Adrenal gland (tissue), 12 donors: ENCODE measurements around the gene GNS. TPM values are rescaled to one million over a fixed set of nuclear protein-coding genes. Genes with fewer than 3 reads are reported as not detected.
"Not testable (repeated sequence)": the region's sequence is repeated elsewhere in the genome, so short reads cannot be mapped to it uniquely, and the experiment has no call there.

Experiments
- DNase-seq, 7 donors: peaks; one replicate each; pipeline ENCODE4 v3.0.0-alpha.2; 2019 to 2020
- H3K27ac ChIP-seq, 5 donors: fragments of 200-600 bp; sonication (generic) in 4 of 5; 1 replicate in 3 of 5; 2 replicates in 2 of 5; pipeline versions ENCODE4 v1.5.1 to v1.8.0; 2016 to 2020; ENCODE audit warnings: mild to moderate bottlenecking in 1 of 5
- H3K27me3 ChIP-seq: fragments of 200-600 bp; 2 replicates; pipeline ENCODE4 v1.8.0; 2021
- H3K36me3 ChIP-seq, 2 donors: fragments of 200-600 bp; replicated peaks in 1 of 2; 1 replicate in 1 of 2; 2 replicates in 1 of 2; pipeline versions ENCODE4 v1.5.1 to v1.8.0; 2018 to 2022
- H3K4me1 ChIP-seq, 2 donors: fragments of 200-600 bp; replicated peaks in 1 of 2; 1 replicate in 1 of 2; 2 replicates in 1 of 2; pipeline versions ENCODE4 v1.5.1 to v1.8.0; 2018 to 2021
- H3K4me3 ChIP-seq, 4 donors: fragments of 200-600 bp; sonication (generic) in 3 of 4; one replicate each; pipeline ENCODE4 v1.5.1; 2016 to 2018
- H3K9me3 ChIP-seq, 3 donors: fragments of 200-600 bp; sonication (generic) in 1 of 3; replicated peaks in 1 of 3; 1 replicate in 2 of 3; 2 replicates in 1 of 3; pipeline versions ENCODE4 v1.5.1 to v1.8.0; 2016 to 2021
- POLR2A ChIP-seq, 2 donors: fragments of 450-650 bp; IDR thresholded peaks; one replicate each; pipeline ENCODE4 v1.6.1; 2017; ENCODE audit warnings: antibody characterized with exemption in 2 of 2, mild to moderate bottlenecking in 2 of 2, moderate library complexity in 1 of 2
- WGBS, 4 donors: extraction: QIAGEN DNeasy Blood & Tissue Kit in 2 of 4; methylation state at CpG; one replicate each; pipeline versions ENCODE4 v1.1.5 to v1.1.7; 2013 to 2017; 5-methylcytosine and 5-hydroxymethylcytosine counted together
- intact Hi-C, 2 donors: fragments of 100-400 bp; cut with DNase I; formaldehyde crosslinking; loops; one replicate each; pipeline versions ENCODE4 v1.14.1 to v1.15.0; 2022 to 2023
- polyA plus RNA-seq, 3 donors: library from polyadenylated mRNA; stranded (reverse); fragments of 200-250 nt in 2 of 3; fragments of 350-450 nt in 1 of 3; fragmentation: Illumina TruSeq in 1 of 3; extraction: RNeasy Lipid Tissue Mini Kit (QIAGEN cat#74804) in 1 of 3; gene quantifications; one replicate each; pipeline ENCODE4 v1.2.3, GENCODE V29; 2013 to 2014
- total RNA-seq, 9 donors: library from RNA; depleted of rRNA in 4 of 9; stranded (reverse); fragments of >200 nt in 4 of 9; fragments of 120-200 nt in 1 of 9; fragmentation: NEBNext Ultra II Directional in 1 of 9; extraction: Animal tissue kit (Norgen Biotek cat#: 25700) in 1 of 9; gene quantifications; one replicate each; pipeline versions ENCODE4 v1.1.0 to v1.2.4, GENCODE V29; 2013 to 2023
- TF ChIP-seq, protein P1 (sequence below), 6 experiments: fragments of 450-650 bp in 4 of 6; fragments of 200-600 bp in 2 of 6; sonication (generic) in 1 of 6; IDR thresholded peaks; 1 replicate in 5 of 6; 2 replicates in 1 of 6; pipeline versions ENCODE4 v1.5.1 to v1.8.0; 2016 to 2021; ENCODE audit warnings: antibody characterized with exemption in 6 of 6, mild to moderate bottlenecking in 2 of 6, moderate library complexity in 1 of 6
- donor health status: healthy with polysubstance abuse.
- donor health status: Bipolar disorder and iron deficiency.
- donor health status: DM: yes; HTN: yes; CAD: no.
- donor health status: DM: no; HTN: no; CAD: no.
- donor health status: DM: no; HTN: no; CAD: no.
- donor health status: DM: yes; HTN: yes; CAD: no.

The GNS gene
- total and polyA plus RNA-seq, 12 donors: 44.3 to 647 (median 567) TPM

GRCh38 chr12:64691227-64691794 is 67.9 kb downstream of the GNS start:
- Histone ChIP-seq H3K27ac (no peak overlapping the region), H3K36me3 (peaks cover 0 to 29% of the 10 kb centered on the region in 2 donors), H3K4me1 (peaks cover 9 to 16% of the 10 kb centered on the region in 2 donors), H3K27me3 (no peaks in the 10 kb centered on the region), H3K9me3 (no peaks in the 10 kb centered on the region), H3K4me3 (no peak overlapping the region)
- intact Hi-C loops: loop anchor here in 1 of 2 donors (10.0 kb wide), 1 partner anchor 87 kb away; no protein-coding TSS in a partner anchor
- DNase-seq: no peak
- WGBS, 4 donors: 93 to 97% (median 95%) methylated on average over 6 of the region's 6 CpGs
- TF ChIP-seq, protein P1, sequence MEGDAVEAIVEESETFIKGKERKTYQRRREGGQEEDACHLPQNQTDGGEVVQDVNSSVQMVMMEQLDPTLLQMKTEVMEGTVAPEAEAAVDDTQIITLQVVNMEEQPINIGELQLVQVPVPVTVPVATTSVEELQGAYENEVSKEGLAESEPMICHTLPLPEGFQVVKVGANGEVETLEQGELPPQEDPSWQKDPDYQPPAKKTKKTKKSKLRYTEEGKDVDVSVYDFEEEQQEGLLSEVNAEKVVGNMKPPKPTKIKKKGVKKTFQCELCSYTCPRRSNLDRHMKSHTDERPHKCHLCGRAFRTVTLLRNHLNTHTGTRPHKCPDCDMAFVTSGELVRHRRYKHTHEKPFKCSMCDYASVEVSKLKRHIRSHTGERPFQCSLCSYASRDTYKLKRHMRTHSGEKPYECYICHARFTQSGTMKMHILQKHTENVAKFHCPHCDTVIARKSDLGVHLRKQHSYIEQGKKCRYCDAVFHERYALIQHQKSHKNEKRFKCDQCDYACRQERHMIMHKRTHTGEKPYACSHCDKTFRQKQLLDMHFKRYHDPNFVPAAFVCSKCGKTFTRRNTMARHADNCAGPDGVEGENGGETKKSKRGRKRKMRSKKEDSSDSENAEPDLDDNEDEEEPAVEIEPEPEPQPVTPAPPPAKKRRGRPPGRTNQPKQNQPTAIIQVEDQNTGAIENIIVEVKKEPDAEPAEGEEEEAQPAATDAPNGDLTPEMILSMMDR (IDR thresholded peaks at IDR 0.05): no peak
- no peak for TF ChIP-seq POLR2A (IDR thresholded peaks at IDR 0.05)

DNA sequence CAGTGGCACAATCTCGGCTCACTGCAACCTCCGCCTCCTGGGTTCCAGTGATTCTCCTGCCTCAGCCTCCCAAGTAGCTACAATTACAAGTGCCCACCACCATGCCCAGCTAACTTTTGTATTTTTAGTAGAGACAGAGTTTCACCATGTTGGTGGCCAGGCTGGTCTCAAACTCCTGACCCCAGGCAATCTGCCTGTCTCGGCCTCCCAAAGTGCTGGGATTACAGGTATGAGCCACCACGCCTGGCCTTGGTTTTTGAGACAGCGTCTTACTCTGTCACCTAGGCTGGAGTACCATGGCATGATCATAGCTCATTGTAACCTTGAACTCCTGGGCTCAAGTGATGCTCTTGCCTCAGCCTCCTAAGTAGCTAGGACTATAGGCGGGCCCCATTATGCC is 69.0 kb downstream of the GNS start:
- not testable (repeated sequence) for H3K4me3 ChIP-seq, DNase-seq, H3K27me3 ChIP-seq, H3K9me3 ChIP-seq, H3K27ac ChIP-seq
- intact Hi-C loops: loop anchor here in 1 of 2 donors (10.0 kb wide), 1 partner anchor 85 kb away; no protein-coding TSS in a partner anchor
- WGBS, 4 donors: 87 to 94% (median 89%) methylated on average over 6 of the region's 6 CpGs
- H3K36me3 ChIP-seq: peaks cover 0 to 24% of the 10 kb centered on the region in 2 donors
- H3K4me1 ChIP-seq: peaks cover 9 to 13% of the 10 kb centered on the region in 2 donors

DNA sequence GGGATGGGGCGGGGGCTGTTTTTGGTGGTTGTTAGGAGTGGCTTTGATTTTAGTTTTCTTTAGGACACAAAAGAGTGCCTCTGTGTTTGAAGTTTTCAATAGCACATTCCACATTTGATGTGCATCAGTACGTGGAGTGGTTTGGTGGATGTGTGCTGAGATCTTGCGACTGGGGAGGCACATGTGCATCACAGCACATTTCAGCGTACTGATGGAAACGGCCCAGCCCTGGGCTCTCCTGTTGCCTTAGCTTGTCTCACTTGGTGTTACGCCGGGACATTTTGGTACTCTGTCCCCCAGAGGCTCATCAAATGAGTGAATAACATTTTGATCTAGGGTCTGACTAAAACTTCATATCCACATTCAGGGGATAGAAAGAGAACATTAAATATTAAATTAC is 70.5 kb downstream of the GNS start:
- no peak for DNase-seq
- 78 to 92% (median 85%) methylated on average over 7 of the region's 7 CpGs for WGBS, 4 donors
- intact Hi-C loops: no loop called here
- H3K27ac ChIP-seq: no peak overlapping the region
- no peaks in the 10 kb centered on the region for H3K9me3 ChIP-seq
- no peaks in the 10 kb centered on the region for H3K27me3 ChIP-seq
- peaks cover 14 to 23% of the 10 kb centered on the region in 2 donors for H3K4me1 ChIP-seq
- TF ChIP-seq, protein P1 (IDR thresholded peaks at IDR 0.05): no peak
- no peak for TF ChIP-seq POLR2A (IDR thresholded peaks at IDR 0.05)
- peaks cover 0 to 12% of the 10 kb centered on the region in 2 donors for H3K36me3 ChIP-seq
- H3K4me3 ChIP-seq: no peak overlapping the region

DNA sequence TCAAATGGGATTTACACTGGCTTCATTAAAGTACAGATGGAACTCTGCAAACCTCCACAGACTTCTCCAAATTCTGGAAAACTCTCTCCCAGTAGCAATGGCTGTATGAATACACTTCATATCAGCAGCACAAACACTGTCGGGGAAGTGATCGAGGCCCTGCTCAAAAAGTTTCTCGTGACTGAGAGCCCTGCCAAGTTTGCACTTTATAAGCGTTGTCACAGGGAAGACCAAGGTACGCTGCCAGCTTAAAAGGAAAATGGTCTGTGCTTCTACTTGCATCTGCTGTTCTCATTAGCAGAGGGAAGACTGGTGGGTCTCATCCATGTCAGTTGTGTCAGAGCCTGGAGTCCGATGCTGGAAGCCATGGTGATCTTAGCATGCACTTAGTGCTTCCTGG is 71.0 kb downstream of the GNS start:
- intact Hi-C loops: no loop called here
- WGBS, 4 donors: 58 to 88% (median 64%) methylated on average over 6 of the region's 6 CpGs

More for the DNA sequence above, 71.0 kb downstream of the GNS start:
- Histone ChIP-seq H3K4me1 (peaks cover 19 to 28% of the 10 kb centered on the region in 2 donors), H3K36me3 (peaks cover 0 to 8% of the 10 kb centered on the region in 2 donors), H3K27me3 (no peaks in the 10 kb centered on the region), H3K4me3 (no peak overlapping the region), H3K27ac (peak overlapping the region in 3 of 5 donors; percentile 3 to 60 (median 50)), H3K9me3 (no peaks in the 10 kb centered on the region)
- no peak for DNase-seq
- no peak for TF ChIP-seq POLR2A (IDR thresholded peaks at IDR 0.05)
- TF ChIP-seq, protein P1 (IDR thresholded peaks at IDR 0.05): no peak
